HL-60 (cell line): ENCODE measurements around the gene ZNF547.
A peak's percentile ranks its signal among the peaks of the same experiment; 100 is the strongest.

Experiments
- DNase-seq, 2 experiments: peaks; one replicate each; pipeline ENCODE4 v3.0.0-alpha.2; 2010 to 2020; ENCODE audit warnings: low read depth in 1 of 2, low spot score in 1 of 2
- H3K27ac ChIP-seq: fragments of 250-450 bp; sonication (Bioruptor Pico); replicated peaks from 2 replicates; pipeline ENCODE4 v1.5.1; 2020; ENCODE audit warnings: mild to moderate bottlenecking, moderate library complexity
- H3K27me3 ChIP-seq: fragments of 250-450 bp; sonication (Bioruptor Pico); 2 replicates; pipeline ENCODE4 v1.5.1; 2021; ENCODE audit warnings: mild to moderate bottlenecking, moderate library complexity; ENCODE audit not compliant: insufficient read depth, poor library complexity, severe bottlenecking
- H3K4me3 ChIP-seq: replicated peaks from 2 replicates; pipeline ENCODE4 v1.5.1; 2011; ENCODE audit warnings: mild to moderate bottlenecking, control low read depth, low read length; ENCODE audit not compliant: insufficient read depth
- CTCF ChIP-seq: IDR thresholded peaks from one replicate; pipeline ENCODE4 v1.5.1; 2011; ENCODE audit warnings: low read length, control low read depth, inconsistent platforms; ENCODE audit not compliant: insufficient read depth
- GABPA ChIP-seq: IDR thresholded peaks from 2 replicates; pipeline ENCODE4 v1.6.1; 2012; ENCODE audit warnings: low read depth
- POLR2AphosphoS5 ChIP-seq: IDR thresholded peaks from 2 replicates; pipeline ENCODE4 v1.6.1; 2012; ENCODE audit warnings: low read depth
- REST ChIP-seq: IDR thresholded peaks from 2 replicates; pipeline ENCODE4 v1.6.1; 2012; ENCODE audit warnings: low read depth; ENCODE audit not compliant: insufficient replicate concordance
- SPI1 ChIP-seq: IDR thresholded peaks from 2 replicates; pipeline ENCODE4 v1.6.1; 2012; ENCODE audit warnings: low read depth, mild to moderate bottlenecking, borderline replicate concordance

ZNF547 gene

DNA sequence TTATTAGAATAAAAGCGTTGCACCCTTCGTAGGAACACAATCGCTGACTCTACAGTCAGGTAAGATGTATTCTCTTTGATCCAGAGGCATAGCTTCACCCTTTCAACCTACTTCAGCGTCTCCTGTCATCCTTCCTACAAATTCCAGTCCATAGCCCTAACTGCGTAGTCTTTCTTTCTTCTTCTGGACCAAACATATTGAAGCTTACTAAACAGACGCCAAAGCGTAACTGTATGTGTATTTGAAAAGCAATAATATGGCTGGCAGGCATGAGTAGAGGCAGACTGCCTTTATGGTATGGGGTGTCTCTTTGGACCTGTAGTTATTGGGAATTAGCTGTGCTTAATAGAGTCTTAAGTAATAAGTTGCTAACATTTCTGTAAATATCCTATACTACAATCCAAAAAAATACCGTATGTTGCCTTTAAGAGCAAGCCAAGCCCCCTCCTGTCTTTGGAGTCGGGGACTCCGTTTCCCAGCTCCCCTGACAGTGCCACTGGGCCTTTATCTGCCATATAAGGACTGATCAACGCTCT, 25.9 kb downstream of the ZNF547 start:
- DNase-seq = no peak
- Histone ChIP-seq H3K4me3 (peak overlapping the region; percentile 86; the same call in 1 of the 2 replicates), H3K27me3 (no peaks in the 10 kb centered on the region), H3K27ac (peak overlapping the region; percentile 84)
- TF ChIP-seq CTCF = no peak
- no peak for TF ChIP-seq POLR2AphosphoS5
- TF ChIP-seq REST = no peak
- no peak for TF ChIP-seq SPI1
- no peak for TF ChIP-seq GABPA

- DNase-seq = peak; percentile 98 to 99
- Histone ChIP-seq H3K4me3 (peak within 1 kb of the TSS; percentile 86), H3K27me3 (no peaks in the 10 kb centered on the region), H3K27ac (peak within 1 kb of the TSS; percentile 84)
- TF ChIP-seq GABPA (peak; percentile 87), POLR2AphosphoS5 (peak; percentile 72), CTCF (no peak)
Observed at GRCh38 chr19:57389730-57390598, 26.6 kb downstream of the ZNF547 start, which contains the start of gene ZNF548. Gene ZNF548 (plus strand): TSS chr19:57389854. CDS start chr19:57390100, 246 bp downstream.

- Histone ChIP-seq H3K27me3 (no peaks in the 10 kb centered on the region), H3K4me3 (no peak overlapping the region), H3K27ac (no peak overlapping the region)
- no peak for TF ChIP-seq GABPA
- no peak for TF ChIP-seq SPI1
- no peak for TF ChIP-seq REST
- no peak for TF ChIP-seq POLR2AphosphoS5
- TF ChIP-seq CTCF = no peak
- no peak for DNase-seq
Observed at GRCh38 chr19:57395710-57396109, 32.4 kb downstream of the ZNF547 start.

- Histone ChIP-seq H3K27ac (no peak overlapping the region), H3K4me3 (no peak overlapping the region), H3K27me3 (no peaks in the 10 kb centered on the region)
- no peak for DNase-seq
- no peak for TF ChIP-seq CTCF
- TF ChIP-seq SPI1 = no peak
- no peak for TF ChIP-seq GABPA
- no peak for TF ChIP-seq POLR2AphosphoS5
- no peak for TF ChIP-seq REST
Observed at GRCh38 chr19:57398868-57399267, 35.5 kb downstream of the ZNF547 start.
